ENCODE measurements around the gene CD207. TPM values are rescaled to one million over a fixed set of nuclear protein-coding genes. Genes with fewer than 3 reads are reported as not detected.

Gene CD207
- total RNA-seq, 1 donor: not detected

DNA sequence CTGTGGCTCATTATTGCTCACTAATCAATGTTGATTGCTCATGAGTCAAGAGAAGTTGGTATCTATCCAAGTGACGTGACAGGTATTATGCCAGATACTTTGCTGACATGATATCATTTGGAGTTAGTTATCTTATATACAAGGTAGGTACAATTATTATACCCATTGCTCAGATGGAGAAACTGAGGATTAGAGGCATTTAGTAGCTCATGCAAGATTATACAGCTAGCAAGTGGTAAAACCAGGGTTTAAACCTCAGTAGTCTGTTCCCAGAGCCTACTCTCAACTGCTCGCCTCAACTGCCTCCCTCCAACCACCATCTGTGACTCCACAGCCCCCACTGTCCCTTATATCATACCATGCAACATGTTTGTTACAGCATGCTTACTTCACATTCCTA is 51.3 kb downstream of the CD207 start:
- Histone ChIP-seq H2AFZ (ENCODE audit: low read length) (no peak overlapping the region), H3K27ac (ENCODE audit: low read depth, low read length) (no peak overlapping the region), H4K20me1 (ENCODE audit: insufficient read depth, low read length) (no peaks in the 10 kb centered on the region), H3K79me2 (ENCODE audit: insufficient read depth, low read length) (no peaks in the 10 kb centered on the region), H3K9me3 (ENCODE audit: low read depth, low read length) (no peaks in the 10 kb centered on the region), H3K4me2 (ENCODE audit: insufficient read depth, low read length) (no peak overlapping the region), H3K4me3 (ENCODE audit: insufficient read depth, low read length) (no peak overlapping the region), H3K36me3 (ENCODE audit: insufficient read depth, low read length) (no peaks in the 10 kb centered on the region), H3K27me3 (ENCODE audit: insufficient read depth, low read length) (peaks cover 31% of the 10 kb centered on the region), H3K4me1 (ENCODE audit: insufficient read depth, low read length) (no peaks in the 10 kb centered on the region)
- DNase-seq (ENCODE audit: insufficient read length, low spot score, missing footprints): no peak
- TF ChIP-seq, protein P1, sequence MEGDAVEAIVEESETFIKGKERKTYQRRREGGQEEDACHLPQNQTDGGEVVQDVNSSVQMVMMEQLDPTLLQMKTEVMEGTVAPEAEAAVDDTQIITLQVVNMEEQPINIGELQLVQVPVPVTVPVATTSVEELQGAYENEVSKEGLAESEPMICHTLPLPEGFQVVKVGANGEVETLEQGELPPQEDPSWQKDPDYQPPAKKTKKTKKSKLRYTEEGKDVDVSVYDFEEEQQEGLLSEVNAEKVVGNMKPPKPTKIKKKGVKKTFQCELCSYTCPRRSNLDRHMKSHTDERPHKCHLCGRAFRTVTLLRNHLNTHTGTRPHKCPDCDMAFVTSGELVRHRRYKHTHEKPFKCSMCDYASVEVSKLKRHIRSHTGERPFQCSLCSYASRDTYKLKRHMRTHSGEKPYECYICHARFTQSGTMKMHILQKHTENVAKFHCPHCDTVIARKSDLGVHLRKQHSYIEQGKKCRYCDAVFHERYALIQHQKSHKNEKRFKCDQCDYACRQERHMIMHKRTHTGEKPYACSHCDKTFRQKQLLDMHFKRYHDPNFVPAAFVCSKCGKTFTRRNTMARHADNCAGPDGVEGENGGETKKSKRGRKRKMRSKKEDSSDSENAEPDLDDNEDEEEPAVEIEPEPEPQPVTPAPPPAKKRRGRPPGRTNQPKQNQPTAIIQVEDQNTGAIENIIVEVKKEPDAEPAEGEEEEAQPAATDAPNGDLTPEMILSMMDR (IDR thresholded peaks at IDR 0.05; ENCODE audit: extremely low read depth, low read depth, low read length): no peak

Small RNAs within 50 kb of the gene (small RNA-seq; reads per million reads assigned to genes)
- gene HMGN2P21: not detected

Other genes starting within 250 kb of the CD207 start
- gene ADD2, start 67.6 kb downstream of the CD207 start, total RNA-seq: not detected in 2 replicates
- gene FIGLA, start 45.2 kb downstream of the CD207 start, total RNA-seq: not detected in 2 replicates
- gene CLEC4F, start 15.2 kb downstream of the CD207 start, total RNA-seq: not detected in 2 replicates
- gene VAX2, start 64.8 kb upstream of the CD207 start, total RNA-seq: 4.1 and 4.3 TPM in 2 replicates
- gene ATP6V1B1, start 100.1 kb upstream of the CD207 start, total RNA-seq: 0.88 and 2.5 TPM in 2 replicates
- gene ANKRD53, start 142.8 kb upstream of the CD207 start, total RNA-seq: 0.88 and 1.1 TPM in 2 replicates
- gene TEX261, start 159.1 kb upstream of the CD207 start, total RNA-seq: 30.0 and 36.8 TPM in 2 replicates
- 56.9 and 57.2 TPM in 2 replicates for gene NAGK, start 232.8 kb upstream of the CD207 start, total RNA-seq

Measured in osteoblast (primary cell).